HCT116 (cell line): ENCODE measurements around the gene VMP1. TPM values are rescaled to one million over a fixed set of nuclear protein-coding genes. Genes with fewer than 3 reads are reported as not detected.

Experiments
- ATAC-seq: fragments of 200-7000 bp; cut with Tn5 transposase; 2 replicates; pipeline ENCODE4 v1.9.1; 2020; ENCODE audit warnings: mild to moderate bottlenecking, moderate library complexity
- BruUV-seq: library from RNA; stranded (reverse); fragments of 400-500 nt; replicated peaks from 2 replicates; lab custom pipeline; 2021; lab: Mats Ljungman, UMichigan
- CTCF ChIA-PET: fragments of 300-600 bp; sonication (Branson Sonifier 250); formaldehyde crosslinking; loops from one replicate; lab custom pipeline; 2021; ENCODE audit warnings: antibody characterized with exemption; lab: Charles Lee
- POLR2A ChIA-PET: fragments of 300-600, 350-600 bp; sonication (Branson Sonifier 250); formaldehyde crosslinking; loops from one replicate; lab custom pipeline; 2021; ENCODE audit warnings: antibody characterized with exemption; lab: Charles Lee
- RAD21 ChIA-PET, 2 experiments: fragments of 300-600 bp; sonication (Branson Sonifier 250); formaldehyde crosslinking; loops; one replicate each; lab custom pipeline; 2023; ENCODE audit warnings: low total read pairs in 2 of 2; ENCODE audit not compliant: uncharacterized antibody in 2 of 2, unreplicated experiment in 2 of 2, low non-redundant PET in 1 of 2; lab: Charles Lee
- DNase-seq: peaks from one replicate; pipeline ENCODE4 v3.0.0-alpha.2; 2010; ENCODE audit warnings: low read depth, low spot score
- H2AFZ ChIP-seq: fragments of 200-600 bp; shearing (Covaris generic), sonication (generic); 2 replicates; pipeline ENCODE4 v1.6.1; 2017; ENCODE audit warnings: low read depth, mixed run types, mixed read lengths, antibody characterized with exemption, low read length; ENCODE audit not compliant: poor library complexity, severe bottlenecking
- H3K27ac ChIP-seq: 2 replicates; pipeline ENCODE4 v1.5.1; 2012; ENCODE audit warnings: low read depth, low read length
- H3K27me3 ChIP-seq: fragments of 200-600 bp; sonication (generic); 2 replicates; pipeline ENCODE4 v1.6.1; 2016; ENCODE audit warnings: mixed run types, low read length, mixed read lengths; ENCODE audit not compliant: insufficient read depth
- H3K36me3 ChIP-seq, 2 experiments: fragments of 200-500 bp in 1 of 2; fragments of 200-600 bp in 1 of 2; sonication (Bioruptor generic) in 1 of 2; sonication (generic) in 1 of 2; 2 replicates each; pipeline versions ENCODE4 v1.5.1 to v1.6.1; 2014 to 2016; ENCODE audit warnings: low read length in 2 of 2, inconsistent platforms in 1 of 2, mixed read lengths in 1 of 2, mixed run types in 1 of 2; ENCODE audit not compliant: insufficient read depth in 2 of 2, control insufficient read depth in 1 of 2
- H3K4me1 ChIP-seq, 2 experiments: fragments of 200-600 bp in 1 of 2; sonication (generic) in 1 of 2; 2 replicates each; pipeline versions ENCODE4 v1.5.1 to v1.6.1; 2012 to 2017; ENCODE audit warnings: low read length in 2 of 2, inconsistent platforms in 1 of 2, mild to moderate bottlenecking in 1 of 2, mixed read lengths in 1 of 2, mixed run types in 1 of 2, moderate library complexity in 1 of 2; ENCODE audit not compliant: insufficient read depth in 2 of 2, control insufficient read depth in 1 of 2
- H3K4me2 ChIP-seq: fragments of 200-600 bp; sonication (generic); 2 replicates; pipeline ENCODE4 v1.6.1; 2017; ENCODE audit warnings: mixed run types, low read length, mixed read lengths
- H3K4me3 ChIP-seq, 2 experiments: fragments of 200-600 bp in 1 of 2; sonication (generic) in 1 of 2; replicated peaks in 1 of 2; 2 replicates each; pipeline ENCODE4 v1.5.1; 2011 to 2016; ENCODE audit warnings: low read length in 2 of 2, control low read depth in 1 of 2, low read depth in 1 of 2, mild to moderate bottlenecking in 1 of 2, mixed read lengths in 1 of 2, mixed run types in 1 of 2
- H3K79me2 ChIP-seq: fragments of 200-600 bp; sonication (generic); 2 replicates; pipeline ENCODE4 v1.6.1; 2017; ENCODE audit warnings: mild to moderate bottlenecking, mixed run types, low read length, moderate library complexity, mixed read lengths; ENCODE audit not compliant: insufficient read depth
- H3K9ac ChIP-seq: fragments of 200-600 bp; sonication (generic); 2 replicates; pipeline ENCODE4 v1.6.1; 2016; ENCODE audit warnings: low read length, mixed read lengths
- H3K9me2 ChIP-seq: fragments of 200-600 bp; sonication (generic), shearing (Covaris generic); 2 replicates; pipeline ENCODE4 v1.6.1; 2017; ENCODE audit warnings: mixed run types, mild to moderate bottlenecking, moderate library complexity; ENCODE audit not compliant: insufficient read depth
- H3K9me3 ChIP-seq, 2 experiments: fragments of 200-500 bp in 1 of 2; fragments of 200-600 bp in 1 of 2; sonication (Bioruptor generic) in 1 of 2; sonication (generic) in 1 of 2; 2 replicates each; pipeline ENCODE4 v1.6.1; 2014 to 2017; ENCODE audit warnings: low read length in 2 of 2, mixed read lengths in 2 of 2, inconsistent platforms in 1 of 2, low read depth in 1 of 2, mild to moderate bottlenecking in 1 of 2, mixed run types in 1 of 2, moderate library complexity in 1 of 2; ENCODE audit not compliant: control insufficient read depth in 1 of 2, insufficient read depth in 1 of 2
- H4K20me1 ChIP-seq: fragments of 200-600 bp; sonication (generic), shearing (Covaris generic); 2 replicates; pipeline ENCODE4 v1.6.1; 2017; ENCODE audit warnings: mixed run types, mild to moderate bottlenecking, moderate library complexity; ENCODE audit not compliant: insufficient read depth
- CEBPB ChIP-seq: IDR thresholded peaks from 2 replicates; pipeline ENCODE4 v1.6.1; 2012; ENCODE audit warnings: low read depth
- ELF1 ChIP-seq: IDR thresholded peaks from 2 replicates; pipeline ENCODE4 v1.6.1; 2012; ENCODE audit warnings: low read depth, borderline replicate concordance
- POLR2A ChIP-seq: IDR thresholded peaks from 2 replicates; pipeline ENCODE4 v1.7.0; 2011; ENCODE audit warnings: borderline replicate concordance; ENCODE audit not compliant: insufficient read depth, insufficient read length; ENCODE audit errors: extremely low read depth
- RAD21 ChIP-seq: IDR thresholded peaks from 2 replicates; pipeline ENCODE4 v1.6.1; 2012; ENCODE audit warnings: low read depth, mild to moderate bottlenecking
- SIN3A ChIP-seq: IDR thresholded peaks from 2 replicates; pipeline ENCODE4 v1.6.1; 2012; ENCODE audit warnings: low read depth
- SRF ChIP-seq: IDR thresholded peaks from 2 replicates; pipeline ENCODE4 v1.6.1; 2012; ENCODE audit warnings: low read depth
- YY1 ChIP-seq: IDR thresholded peaks from 2 replicates; pipeline ENCODE4 v1.6.1; 2011; ENCODE audit warnings: low read length, low read depth, moderate library complexity, mild to moderate bottlenecking; ENCODE audit not compliant: insufficient replicate concordance; ENCODE audit errors: extremely low read depth
- ZFX ChIP-seq: fragments of 450-650 bp; IDR thresholded peaks from 2 replicates; pipeline ENCODE4 v1.6.1; 2017
- intact Hi-C: fragments of 100-400 bp; cut with micrococcal nuclease; formaldehyde crosslinking; loops from 2 replicates; pipeline ENCODE4 v1.10.0; 2022
- total RNA-seq: library from RNA; stranded (reverse); gene quantifications from one replicate; pipeline ENCODE4 v1.2.1, GENCODE V29; 2021; ENCODE audit not compliant: unreplicated experiment
- TF ChIP-seq, protein P1 (sequence below): IDR thresholded peaks from 2 replicates; pipeline ENCODE4 v1.6.1; 2012
- TF ChIP-seq, protein P2 (sequence below): IDR thresholded peaks from 2 replicates; pipeline ENCODE4 v1.6.1; 2012; ENCODE audit warnings: low read depth

VMP1 gene
- total RNA-seq, 1 experiment from 2014 or later: 366 TPM

- intact Hi-C loops: no loop called here
- Histone ChIP-seq H3K9ac (no peak overlapping the region), H3K4me3 (no peak overlapping the region), H3K9me3 (no peaks in the 10 kb centered on the region), H4K20me1 (no peaks in the 10 kb centered on the region), H3K4me2 (no peak overlapping the region), H3K36me3 (peaks cover 6 to 10% of the 10 kb centered on the region in 2 experiments; a peak in 2 of 4 replicates), H3K27ac (no peak overlapping the region), H3K79me2 (peaks cover 12% of the 10 kb centered on the region; the same call in 1 of the 2 replicates), H3K27me3 (no peaks in the 10 kb centered on the region), H2AFZ (no peak overlapping the region), H3K9me2 (no peaks in the 10 kb centered on the region), H3K4me1 (no peaks in the 10 kb centered on the region)
- no peak for DNase-seq
- BruUV-seq: no TSS peak
- POLR2A ChIA-PET: no interaction called here
- RAD21 ChIA-PET: interaction anchor here in 1 of 2 experiments (0.6 kb wide), 1 partner anchor 157 kb away, joined by 4 read pairs; no protein-coding TSS in a partner anchor
- ATAC-seq: no peak
- TF ChIP-seq SIN3A (no peak), RAD21 (no peak), YY1 (no peak), ZFX (no peak), SRF (no peak), POLR2A (no peak), ELF1 (no peak), CEBPB (no peak)
- TF ChIP-seq, protein P1, sequence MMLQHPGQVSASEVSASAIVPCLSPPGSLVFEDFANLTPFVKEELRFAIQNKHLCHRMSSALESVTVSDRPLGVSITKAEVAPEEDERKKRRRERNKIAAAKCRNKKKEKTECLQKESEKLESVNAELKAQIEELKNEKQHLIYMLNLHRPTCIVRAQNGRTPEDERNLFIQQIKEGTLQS: no peak
- TF ChIP-seq, protein P2, sequence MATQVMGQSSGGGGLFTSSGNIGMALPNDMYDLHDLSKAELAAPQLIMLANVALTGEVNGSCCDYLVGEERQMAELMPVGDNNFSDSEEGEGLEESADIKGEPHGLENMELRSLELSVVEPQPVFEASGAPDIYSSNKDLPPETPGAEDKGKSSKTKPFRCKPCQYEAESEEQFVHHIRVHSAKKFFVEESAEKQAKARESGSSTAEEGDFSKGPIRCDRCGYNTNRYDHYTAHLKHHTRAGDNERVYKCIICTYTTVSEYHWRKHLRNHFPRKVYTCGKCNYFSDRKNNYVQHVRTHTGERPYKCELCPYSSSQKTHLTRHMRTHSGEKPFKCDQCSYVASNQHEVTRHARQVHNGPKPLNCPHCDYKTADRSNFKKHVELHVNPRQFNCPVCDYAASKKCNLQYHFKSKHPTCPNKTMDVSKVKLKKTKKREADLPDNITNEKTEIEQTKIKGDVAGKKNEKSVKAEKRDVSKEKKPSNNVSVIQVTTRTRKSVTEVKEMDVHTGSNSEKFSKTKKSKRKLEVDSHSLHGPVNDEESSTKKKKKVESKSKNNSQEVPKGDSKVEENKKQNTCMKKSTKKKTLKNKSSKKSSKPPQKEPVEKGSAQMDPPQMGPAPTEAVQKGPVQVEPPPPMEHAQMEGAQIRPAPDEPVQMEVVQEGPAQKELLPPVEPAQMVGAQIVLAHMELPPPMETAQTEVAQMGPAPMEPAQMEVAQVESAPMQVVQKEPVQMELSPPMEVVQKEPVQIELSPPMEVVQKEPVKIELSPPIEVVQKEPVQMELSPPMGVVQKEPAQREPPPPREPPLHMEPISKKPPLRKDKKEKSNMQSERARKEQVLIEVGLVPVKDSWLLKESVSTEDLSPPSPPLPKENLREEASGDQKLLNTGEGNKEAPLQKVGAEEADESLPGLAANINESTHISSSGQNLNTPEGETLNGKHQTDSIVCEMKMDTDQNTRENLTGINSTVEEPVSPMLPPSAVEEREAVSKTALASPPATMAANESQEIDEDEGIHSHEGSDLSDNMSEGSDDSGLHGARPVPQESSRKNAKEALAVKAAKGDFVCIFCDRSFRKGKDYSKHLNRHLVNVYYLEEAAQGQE: no peak
- CTCF ChIA-PET: interaction anchor here (0.6 to 1.2 kb wide), 2 partner anchors 11 to 17 kb away, joined by 3 read pairs; no protein-coding TSS in a partner anchor
Observed at GRCh38 chr17:59737324-59737723, 29.9 kb downstream of the VMP1 start.
